Measurements from ENCODE around the gene USP35.

Gene USP35

DNA sequence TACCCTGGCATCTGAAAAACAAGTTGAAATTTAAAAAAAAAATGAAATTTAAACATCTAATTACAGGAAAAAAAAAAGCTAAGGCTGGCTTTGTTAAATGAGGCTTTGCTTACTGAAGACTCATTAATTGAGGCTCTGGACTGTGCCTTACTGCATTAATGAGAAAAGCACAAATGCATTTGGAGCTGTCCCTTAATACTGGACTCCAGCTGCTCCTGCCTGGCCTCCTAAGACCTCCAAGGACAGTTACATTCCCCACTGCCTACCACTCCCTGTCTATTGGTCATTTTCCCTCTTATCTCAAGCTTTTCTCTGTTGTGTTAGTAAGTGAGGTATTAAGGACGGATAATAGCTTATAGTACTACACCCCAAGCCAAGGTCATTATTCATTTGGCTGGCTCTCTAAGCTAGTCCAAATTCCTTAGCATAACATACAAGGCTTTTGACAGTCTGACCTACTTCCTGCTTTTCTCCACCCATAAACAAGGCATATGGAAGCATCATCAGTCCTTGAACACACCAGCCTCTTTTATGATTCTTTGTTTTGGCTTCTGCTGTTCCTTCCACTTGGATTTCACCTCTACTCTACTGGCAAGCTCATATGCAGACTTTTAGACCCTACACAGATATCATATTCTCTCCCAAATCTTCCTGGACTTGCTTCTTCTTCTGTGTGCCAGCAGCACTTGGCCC, 62.5 kb downstream of the USP35 start:
- TF ChIP-seq, protein P1, sequence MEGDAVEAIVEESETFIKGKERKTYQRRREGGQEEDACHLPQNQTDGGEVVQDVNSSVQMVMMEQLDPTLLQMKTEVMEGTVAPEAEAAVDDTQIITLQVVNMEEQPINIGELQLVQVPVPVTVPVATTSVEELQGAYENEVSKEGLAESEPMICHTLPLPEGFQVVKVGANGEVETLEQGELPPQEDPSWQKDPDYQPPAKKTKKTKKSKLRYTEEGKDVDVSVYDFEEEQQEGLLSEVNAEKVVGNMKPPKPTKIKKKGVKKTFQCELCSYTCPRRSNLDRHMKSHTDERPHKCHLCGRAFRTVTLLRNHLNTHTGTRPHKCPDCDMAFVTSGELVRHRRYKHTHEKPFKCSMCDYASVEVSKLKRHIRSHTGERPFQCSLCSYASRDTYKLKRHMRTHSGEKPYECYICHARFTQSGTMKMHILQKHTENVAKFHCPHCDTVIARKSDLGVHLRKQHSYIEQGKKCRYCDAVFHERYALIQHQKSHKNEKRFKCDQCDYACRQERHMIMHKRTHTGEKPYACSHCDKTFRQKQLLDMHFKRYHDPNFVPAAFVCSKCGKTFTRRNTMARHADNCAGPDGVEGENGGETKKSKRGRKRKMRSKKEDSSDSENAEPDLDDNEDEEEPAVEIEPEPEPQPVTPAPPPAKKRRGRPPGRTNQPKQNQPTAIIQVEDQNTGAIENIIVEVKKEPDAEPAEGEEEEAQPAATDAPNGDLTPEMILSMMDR (IDR thresholded peaks at IDR 0.05; ENCODE audit: low read depth, low read length): no peak
- Histone ChIP-seq H3K36me3 (no peaks in the 10 kb centered on the region), H3K27me3 (ENCODE audit: insufficient read depth, low read depth, severe bottlenecking) (no peaks in the 10 kb centered on the region), H3K9me3 (ENCODE audit: severe bottlenecking) (no peaks in the 10 kb centered on the region), H3K27ac (no peak overlapping the region), H3K4me3 (ENCODE audit: low read depth, low read length) (no peak overlapping the region)
- DNase-seq: no peak

DNA sequence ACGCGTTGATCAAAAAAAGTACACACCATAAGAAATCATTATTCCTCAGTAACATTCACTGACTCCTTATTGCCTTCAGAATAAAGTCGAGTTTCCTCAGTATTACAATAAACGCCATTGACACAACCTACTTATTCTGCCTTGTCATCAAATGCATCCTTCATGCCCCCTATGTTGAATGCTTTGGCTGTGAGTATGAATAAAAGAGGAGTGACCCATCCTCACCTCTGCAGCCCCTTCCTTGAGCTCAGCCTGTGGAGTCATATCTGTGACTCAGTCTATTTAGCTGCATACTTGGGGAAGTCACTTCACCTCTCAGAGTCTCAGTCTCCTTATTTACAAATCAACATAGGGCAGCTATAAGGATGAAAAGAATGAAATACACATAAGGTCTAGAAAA, 65.1 kb downstream of the USP35 start:
- Histone ChIP-seq H3K36me3 (no peaks in the 10 kb centered on the region), H3K4me3 (ENCODE audit: low read depth, low read length) (no peak overlapping the region), H3K27me3 (ENCODE audit: insufficient read depth, low read depth, severe bottlenecking) (no peaks in the 10 kb centered on the region), H3K27ac (no peak overlapping the region), H3K9me3 (ENCODE audit: severe bottlenecking) (no peaks in the 10 kb centered on the region)
- no peak for DNase-seq
- TF ChIP-seq, protein P1 (IDR thresholded peaks at IDR 0.05; ENCODE audit: low read depth, low read length): no peak

DNA sequence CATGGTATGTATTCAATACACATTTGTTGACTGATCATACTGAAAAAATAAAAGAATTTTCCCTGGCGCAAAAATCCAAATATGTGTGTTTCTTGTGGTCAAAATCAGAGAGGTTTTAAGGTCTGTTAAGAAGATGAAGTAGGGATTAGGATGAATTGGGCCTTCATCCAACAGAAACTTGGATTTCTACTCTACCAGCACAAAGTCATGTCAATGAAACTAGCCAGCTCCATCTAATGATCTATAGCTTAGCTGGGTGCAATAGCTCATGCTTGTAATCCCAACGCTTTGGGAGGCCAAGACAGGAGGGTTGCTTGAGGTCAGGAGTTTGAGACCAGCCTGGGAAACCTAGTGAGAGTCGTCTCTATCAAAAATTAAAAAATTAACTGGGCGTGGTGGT, 65.5 kb downstream of the USP35 start:
- Histone ChIP-seq H3K27me3 (ENCODE audit: insufficient read depth, low read depth, severe bottlenecking) (no peaks in the 10 kb centered on the region), H3K36me3 (no peaks in the 10 kb centered on the region), H3K9me3 (ENCODE audit: severe bottlenecking) (no peaks in the 10 kb centered on the region), H3K4me3 (ENCODE audit: low read depth, low read length) (no peak overlapping the region), H3K27ac (no peak overlapping the region)
- TF ChIP-seq, protein P1 (IDR thresholded peaks at IDR 0.05; ENCODE audit: low read depth, low read length): no peak
- DNase-seq: no peak

DNA sequence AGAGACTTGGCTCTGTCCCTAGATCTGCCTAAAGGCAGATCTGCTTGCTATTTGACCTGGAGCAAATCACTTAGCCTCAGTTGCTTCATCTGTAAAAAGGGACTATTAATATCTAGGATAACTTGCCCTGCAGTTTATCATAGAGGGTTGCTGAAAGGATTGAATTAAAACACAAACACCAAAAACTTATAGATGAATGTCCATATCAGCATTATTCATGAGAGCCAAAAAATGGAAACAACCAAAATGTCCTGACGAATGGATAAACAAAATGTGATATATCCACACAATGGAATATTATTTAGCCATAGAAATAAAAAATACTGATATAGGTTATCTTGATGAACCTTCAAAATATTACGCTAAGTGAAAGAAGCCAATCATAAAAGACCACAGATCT, 67.2 kb downstream of the USP35 start:
- no peak for DNase-seq
- TF ChIP-seq, protein P1 (IDR thresholded peaks at IDR 0.05; ENCODE audit: low read depth, low read length): no peak
- Histone ChIP-seq H3K27ac (no peak overlapping the region), H3K4me3 (ENCODE audit: low read depth, low read length) (no peak overlapping the region), H3K36me3 (no peaks in the 10 kb centered on the region), H3K27me3 (ENCODE audit: insufficient read depth, low read depth, severe bottlenecking) (no peaks in the 10 kb centered on the region), H3K9me3 (ENCODE audit: severe bottlenecking) (no peaks in the 10 kb centered on the region)

DNA sequence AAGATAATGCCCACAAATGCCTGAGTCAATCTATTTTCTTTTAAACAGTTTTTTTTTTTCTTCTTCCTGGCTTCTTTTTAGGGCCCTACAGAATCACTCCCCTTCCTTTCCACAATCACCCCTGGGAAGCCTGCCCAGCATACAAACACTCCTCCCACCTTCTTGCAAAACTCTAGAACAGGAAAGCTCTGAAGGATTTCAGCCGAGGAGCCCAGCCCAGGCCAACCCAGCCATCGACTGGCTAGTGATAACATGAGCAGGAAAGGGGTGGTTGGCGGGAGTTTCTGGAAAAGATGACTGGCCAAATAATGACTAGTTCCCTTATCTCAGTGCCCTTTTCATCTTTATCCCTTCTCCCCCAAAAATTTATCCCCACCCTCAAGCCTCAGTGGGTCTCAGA, 68.2 kb downstream of the USP35 start:
- Histone ChIP-seq H3K36me3 (no peaks in the 10 kb centered on the region), H3K4me3 (ENCODE audit: low read depth, low read length) (no peak overlapping the region), H3K9me3 (ENCODE audit: severe bottlenecking) (no peaks in the 10 kb centered on the region), H3K27ac (no peak overlapping the region), H3K27me3 (ENCODE audit: insufficient read depth, low read depth, severe bottlenecking) (no peaks in the 10 kb centered on the region)
- no peak for DNase-seq
- TF ChIP-seq, protein P1 (IDR thresholded peaks at IDR 0.05; ENCODE audit: low read depth, low read length): no peak

DNA sequence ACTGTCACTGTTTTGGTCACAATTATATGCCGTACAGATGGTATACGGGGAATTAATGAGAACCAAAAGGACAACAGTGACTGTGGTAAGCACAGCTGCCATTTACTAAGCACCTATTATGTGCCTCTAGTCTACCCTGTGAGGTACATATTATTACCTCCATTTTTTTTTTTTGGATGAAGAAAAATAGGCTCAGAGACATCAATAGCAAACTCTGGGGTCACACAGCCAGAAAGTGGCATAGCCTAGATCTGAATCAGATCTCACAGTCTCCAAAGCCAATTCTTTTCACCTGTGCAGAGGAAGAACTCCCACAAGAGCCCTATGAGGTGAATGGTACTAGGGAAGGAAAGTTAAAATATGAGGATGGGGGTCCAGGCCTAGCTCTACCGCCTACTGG, 68.9 kb downstream of the USP35 start:
- DNase-seq: no peak
- H3K27me3 ChIP-seq (ENCODE audit: insufficient read depth, low read depth, severe bottlenecking): no peaks in the 10 kb centered on the region
- H3K9me3 ChIP-seq (ENCODE audit: severe bottlenecking): no peaks in the 10 kb centered on the region
- no peak overlapping the region for H3K27ac ChIP-seq
- TF ChIP-seq, protein P1 (IDR thresholded peaks at IDR 0.05; ENCODE audit: low read depth, low read length): no peak
- H3K36me3 ChIP-seq: no peaks in the 10 kb centered on the region
- H3K4me3 ChIP-seq (ENCODE audit: low read depth, low read length): no peak overlapping the region
